ENCODE data around the gene MVB12B. TPM values are rescaled to one million over a fixed set of nuclear protein-coding genes. Genes with fewer than 3 reads are reported as not detected.
"Not testable (repeated sequence)": the region's sequence is repeated elsewhere in the genome, so short reads cannot be mapped to it uniquely, and the experiment has no call there.

The MVB12B gene
- polyA plus RNA-seq, 3 donors = 1.9 to 6.2 (median 4.7) TPM

DNA sequence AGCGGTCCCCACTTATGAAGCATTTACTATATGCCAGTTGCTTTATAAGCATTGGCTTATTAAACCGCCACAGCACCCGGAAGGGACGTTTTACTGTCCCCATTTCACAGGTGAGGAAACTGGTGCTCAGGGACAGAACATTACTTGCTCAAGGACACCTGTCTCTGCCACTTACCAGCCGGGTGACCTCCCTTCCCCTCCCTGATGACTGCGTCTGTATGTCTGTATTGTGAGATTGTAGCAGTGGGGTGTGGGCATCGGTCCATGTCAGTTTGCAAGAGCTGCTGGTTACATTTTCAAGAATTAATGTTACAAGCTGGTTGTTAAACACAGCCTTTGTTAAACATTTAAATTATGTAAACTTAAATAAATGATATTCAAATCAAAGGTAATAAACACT lies 209.5 kb downstream of the MVB12B start:
- H3K27ac ChIP-seq (ENCODE audit: low read depth, low read length) = no peak overlapping the region
- 73 to 90% (median 80%) methylated on average over 7 of the region's 7 CpGs for WGBS, 3 donors

DNA sequence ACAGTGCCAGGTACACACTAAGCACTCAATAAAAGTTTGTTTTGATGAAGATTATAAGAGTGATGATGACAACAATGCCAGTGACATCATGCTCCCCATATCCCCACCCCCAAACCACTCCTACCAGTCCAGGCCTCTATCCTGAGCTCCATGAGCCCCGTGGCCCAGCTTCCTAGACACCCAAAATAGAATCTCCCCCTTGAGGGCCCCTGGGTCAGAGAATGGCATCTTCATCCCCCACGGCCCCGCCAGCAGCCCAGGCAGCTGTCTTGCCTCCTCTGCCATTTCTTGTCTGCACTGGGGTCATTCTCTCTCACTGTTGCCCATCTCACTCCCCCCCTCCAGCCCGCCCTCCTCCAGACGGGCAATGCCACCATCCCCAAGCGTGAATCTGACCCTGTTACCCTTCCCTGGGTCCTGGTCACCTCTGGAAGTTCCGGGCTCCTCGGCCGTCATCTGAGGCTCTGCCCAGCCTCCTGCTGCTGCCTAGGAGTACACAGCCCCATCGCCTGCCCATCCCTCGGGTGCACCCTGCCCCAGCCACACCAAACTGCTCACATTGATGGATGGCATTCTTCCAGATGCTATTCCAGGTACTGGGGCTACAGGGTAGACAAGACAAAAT lies 210.3 kb downstream of the MVB12B start:
- no peak overlapping the region for H3K27ac ChIP-seq (ENCODE audit: low read depth, low read length)
- 75 to 81% (median 80%) methylated on average over 11 of the region's 11 CpGs for WGBS, 3 donors

- no peak overlapping the region for H3K27ac ChIP-seq (ENCODE audit: low read depth, low read length)
- 88 to 94% (median 92%) methylated on average over 1 of the region's 1 CpG for WGBS, 3 donors
Observed at GRCh38 chr9:126538550-126538949, 211.9 kb downstream of the MVB12B start.

DNA sequence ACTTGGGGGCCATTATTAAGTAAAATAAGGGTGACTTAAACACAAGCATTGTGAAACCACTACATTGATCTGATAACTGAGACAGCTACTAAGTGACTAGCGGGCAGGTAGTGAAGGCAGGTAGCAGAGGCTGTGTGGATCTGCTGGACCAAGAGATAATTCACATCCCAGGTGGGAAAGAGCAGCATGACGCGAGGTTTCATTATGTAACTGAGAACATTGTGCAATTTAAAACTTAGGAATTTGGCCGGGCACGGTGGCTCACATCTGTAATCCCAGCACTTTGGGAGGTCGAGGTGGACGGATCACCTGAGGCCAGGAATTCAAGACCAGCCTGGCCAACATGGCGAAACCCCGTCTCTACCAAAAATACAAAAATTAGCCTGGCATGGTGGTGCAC lies 213.8 kb downstream of the MVB12B start:
- not testable (repeated sequence) for H3K27ac ChIP-seq (ENCODE audit: low read depth, low read length)
- 73 to 78% (median 75%) methylated on average over 9 of the region's 9 CpGs for WGBS, 3 donors

DNA sequence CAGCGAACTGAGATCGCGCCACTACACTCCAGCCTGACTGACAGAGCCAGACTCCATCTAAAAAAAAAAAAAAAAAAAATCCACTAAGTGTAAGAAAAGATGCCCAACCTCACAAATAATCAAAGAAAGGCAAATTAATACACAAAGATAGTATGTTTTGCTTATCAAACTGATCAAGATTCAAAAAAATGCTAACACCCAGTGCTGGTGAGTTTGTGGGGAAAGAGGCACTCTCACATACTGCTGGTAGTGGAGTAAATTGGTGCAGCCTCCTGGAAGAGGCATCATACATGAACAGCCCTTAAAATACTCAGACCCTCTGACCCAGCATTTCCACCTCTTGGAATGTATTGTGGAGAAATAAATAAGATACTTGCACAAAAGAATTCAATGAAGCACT lies 216.9 kb downstream of the MVB12B start:
- WGBS, 3 donors = 97 to 100% (median 98%) methylated on average over 3 of the region's 3 CpGs
- H3K27ac ChIP-seq (ENCODE audit: low read depth, low read length) = no peak overlapping the region

GRCh38 chr9:126545106-126545505 lies 218.5 kb downstream of the MVB12B start:
- WGBS, 3 donors = 78 to 84% (median 79%) methylated on average over 7 of the region's 7 CpGs
- no peak overlapping the region for H3K27ac ChIP-seq (ENCODE audit: low read depth, low read length)

GRCh38 chr9:126546036-126546435 lies 219.4 kb downstream of the MVB12B start:
- H3K27ac ChIP-seq (ENCODE audit: low read depth, low read length) = no peak overlapping the region
- WGBS, 3 donors = 68 to 83% (median 72%) methylated on average over 7 of the region's 7 CpGs

- H3K27ac ChIP-seq (ENCODE audit: low read depth, low read length) = no peak overlapping the region
- WGBS, 3 donors = 67 to 84% (median 77%) methylated on average over 7 of the region's 7 CpGs
Observed at GRCh38 chr9:126548312-126548711, 221.7 kb downstream of the MVB12B start.

- 48 to 69% (median 65%) methylated on average over 21 of the region's 21 CpGs for WGBS, 3 donors
- H3K27ac ChIP-seq (ENCODE audit: low read depth, low read length) = no peak overlapping the region
Observed at GRCh38 chr9:126549246-126550006, 222.8 kb downstream of the MVB12B start.

DNA sequence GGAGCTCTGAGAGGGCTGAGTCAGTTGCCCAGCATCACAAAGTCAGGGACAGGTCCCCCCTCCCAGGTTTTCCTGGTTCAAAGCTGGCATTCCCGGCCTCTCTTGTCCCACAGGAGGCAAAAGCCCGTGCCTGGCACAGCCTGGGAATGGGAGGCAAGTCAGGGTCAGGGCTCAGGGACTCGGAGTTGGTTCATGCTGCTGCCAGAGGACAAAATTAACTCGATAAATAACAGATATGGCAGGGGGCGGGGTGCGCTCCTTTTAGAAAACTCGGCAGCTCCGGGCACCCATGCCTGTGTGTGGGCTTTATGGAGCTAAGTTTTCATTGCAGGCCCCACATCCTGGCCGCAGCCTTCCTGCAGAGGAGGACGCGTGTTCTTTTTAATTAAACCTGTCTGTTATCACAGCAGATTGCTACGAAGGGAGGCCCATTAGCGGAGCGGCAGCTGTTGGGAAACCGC lies 224.3 kb downstream of the MVB12B start:
- WGBS, 3 donors = 53 to 79% (median 72%) methylated on average over 15 of the region's 15 CpGs

DNA sequence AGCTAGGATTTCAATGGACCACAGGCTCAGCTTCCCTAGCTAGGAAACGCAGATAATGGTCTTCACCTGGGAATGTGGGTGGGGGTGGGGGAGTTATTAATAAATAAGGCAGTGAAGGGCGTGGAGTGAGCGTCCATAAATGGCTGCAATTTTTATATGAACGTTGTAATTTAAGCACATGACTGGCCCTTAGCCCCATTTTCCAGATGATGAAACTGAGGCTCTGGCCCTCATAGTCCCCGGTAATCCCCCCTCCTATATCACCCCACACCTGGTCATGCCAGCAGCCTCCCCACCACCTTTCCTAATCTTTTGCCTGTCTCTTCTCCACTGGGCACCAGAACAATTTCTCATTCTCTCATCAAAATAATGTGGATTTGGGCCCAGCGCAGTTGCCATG lies 225.2 kb downstream of the MVB12B start:
- no peak overlapping the region for H3K27ac ChIP-seq (ENCODE audit: low read depth, low read length)
- WGBS, 3 donors = 84 to 92% (median 90%) methylated on average over 6 of the region's 6 CpGs

More for the DNA sequence above, 224.3 kb downstream of the MVB12B start:
- H3K27ac ChIP-seq (ENCODE audit: low read depth, low read length) = no peak overlapping the region

- no peak overlapping the region for H3K27ac ChIP-seq (ENCODE audit: low read depth, low read length)
- WGBS, 3 donors = 91 to 96% (median 94%) methylated on average over 8 of the region's 8 CpGs
Observed at GRCh38 chr9:126554292-126554691, 227.7 kb downstream of the MVB12B start.

DNA sequence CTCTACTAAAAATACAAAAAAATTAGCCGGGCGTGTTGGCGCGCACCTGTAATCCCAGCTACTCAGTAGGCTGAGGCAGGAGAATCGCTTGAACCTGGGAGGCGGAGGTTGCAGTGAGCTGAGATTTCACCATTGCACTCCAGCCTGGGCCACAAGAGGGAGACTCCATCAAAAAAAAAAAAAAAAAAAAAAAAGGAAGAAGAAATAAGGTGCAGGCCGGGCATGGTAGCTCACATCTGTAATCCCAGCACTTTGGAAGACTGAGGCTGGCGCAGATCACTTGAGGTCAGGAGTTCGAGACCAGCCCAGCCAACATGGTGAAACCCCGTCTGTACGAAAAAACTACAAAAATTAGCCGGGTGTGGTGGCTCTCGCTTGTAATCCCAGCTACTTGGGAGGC lies 228.8 kb downstream of the MVB12B start:
- WGBS, 3 donors = 77 to 92% (median 81%) methylated on average over 13 of the region's 13 CpGs
- H3K27ac ChIP-seq (ENCODE audit: low read depth, low read length) = not testable (repeated sequence)

Data from adipose tissue (tissue), 3 donors.